ENCODE results near the gene WIPF3.
"Not testable (repeated sequence)": the region's sequence is repeated elsewhere in the genome, so short reads cannot be mapped to it uniquely, and the experiment has no call there.

The WIPF3 gene

DNA sequence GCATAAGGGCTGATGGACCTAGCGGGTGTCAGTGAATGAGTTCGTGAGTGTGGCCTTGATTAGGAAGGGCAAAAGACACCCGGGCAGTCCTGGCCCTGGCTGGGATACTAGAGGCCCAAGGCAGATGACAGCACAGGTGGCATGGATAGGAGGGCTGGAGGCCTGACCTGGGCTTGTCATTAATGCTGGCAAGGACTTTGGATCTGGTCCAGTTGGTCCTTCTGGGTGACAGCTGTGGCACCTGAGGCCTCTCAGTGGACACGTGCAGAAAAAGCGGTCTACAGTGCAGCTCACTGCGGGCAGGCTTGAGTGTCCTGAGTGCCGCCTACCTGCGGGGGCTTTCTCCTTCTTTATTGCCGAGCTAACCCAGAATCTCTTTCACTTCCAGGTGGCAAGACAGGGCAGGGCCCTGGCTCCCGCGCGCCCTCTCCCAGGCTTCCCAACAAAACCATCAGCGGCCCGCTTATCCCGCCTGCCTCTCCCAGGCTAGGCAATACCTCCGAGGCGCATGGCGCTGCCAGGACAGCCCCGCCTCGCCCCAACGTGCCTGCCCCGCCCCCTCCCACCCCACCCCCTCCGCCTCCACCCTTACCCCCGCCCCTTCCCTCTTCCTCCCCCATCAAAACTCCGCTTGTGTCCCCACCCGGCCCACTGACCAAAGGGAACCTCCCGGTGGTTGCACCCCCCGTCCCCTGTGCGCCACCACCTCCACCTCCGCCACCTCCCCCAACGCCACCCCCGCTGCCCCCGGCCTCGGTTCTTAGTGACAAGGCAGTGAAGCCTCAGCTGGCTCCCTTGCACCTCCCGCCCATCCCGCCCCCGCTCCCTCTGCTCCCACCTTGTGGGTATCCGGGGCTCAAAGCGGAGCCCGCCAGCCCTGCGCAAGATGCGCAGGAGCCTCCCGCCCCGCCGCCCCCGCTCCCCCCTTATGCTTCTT, 77.4 kb downstream of the WIPF3 start:
- Mint-ChIP-seq H3K4me3 (peak overlapping the region in 1 of 2 donors; percentile 33), H3K27ac (no peak overlapping the region), H3K9me3 (no peaks in the 10 kb centered on the region), H3K27me3 (peaks cover 19 to 49% of the 10 kb centered on the region in 2 donors), H3K36me3 (ENCODE audit: insufficient read depth) (no peaks in the 10 kb centered on the region), H3K4me1 (ENCODE audit: low read depth in 2 of 2) (peaks cover 4 to 5% of the 10 kb centered on the region in 2 donors)
- ATAC-seq (replicated peaks) (no peak), DNase-seq (no peak)

DNA sequence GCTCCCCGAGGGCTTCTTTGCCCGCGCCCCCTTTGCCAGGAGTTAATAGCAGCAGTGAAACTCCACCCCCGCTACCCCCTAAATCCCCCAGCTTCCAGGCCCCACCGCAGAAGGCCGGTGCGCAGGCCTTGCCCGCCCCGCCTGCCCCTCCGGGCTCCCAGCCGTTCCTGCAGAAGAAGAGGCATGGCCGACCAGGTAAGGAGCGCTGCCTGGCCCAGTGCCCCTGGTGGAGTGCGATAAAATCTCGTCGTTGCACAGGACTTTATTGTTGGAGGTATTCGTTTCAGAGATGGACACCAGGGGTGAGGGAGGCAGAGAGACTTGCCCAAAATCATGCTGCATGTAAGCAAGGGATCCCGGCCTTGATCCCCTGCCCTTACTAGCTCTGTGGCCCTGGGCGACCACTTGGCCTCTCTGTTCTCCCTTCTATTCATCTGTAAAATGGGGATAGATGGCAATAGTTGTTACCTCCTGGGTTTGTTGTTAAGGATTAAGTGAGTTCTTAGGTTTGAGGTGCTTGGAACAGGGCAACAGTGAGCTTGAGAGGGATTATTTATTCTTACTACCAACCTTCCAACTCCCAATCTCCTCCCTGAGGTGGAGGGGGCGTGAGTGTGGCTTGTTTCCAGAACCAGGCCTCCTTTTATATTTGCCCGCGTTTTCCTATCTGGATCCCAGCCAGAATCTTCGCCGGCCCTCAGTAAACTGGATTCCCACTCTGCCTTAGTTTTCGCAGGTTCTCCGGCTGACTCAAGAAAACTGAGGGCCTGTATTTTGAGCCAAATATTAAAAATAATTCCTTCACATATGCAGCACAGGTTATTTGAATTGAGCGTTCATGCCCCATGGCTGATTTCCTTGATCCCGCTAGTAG, 78.3 kb downstream of the WIPF3 start:
- Mint-ChIP-seq H3K4me3 (no peak overlapping the region), H3K9me3 (no peaks in the 10 kb centered on the region), H3K36me3 (ENCODE audit: insufficient read depth) (no peaks in the 10 kb centered on the region), H3K27me3 (peaks cover 21 to 46% of the 10 kb centered on the region in 2 donors), H3K27ac (no peak overlapping the region), H3K4me1 (ENCODE audit: low read depth in 2 of 2) (peaks cover 4 to 5% of the 10 kb centered on the region in 2 donors)
- no peak for ATAC-seq (replicated peaks)
- DNase-seq = no peak

DNA sequence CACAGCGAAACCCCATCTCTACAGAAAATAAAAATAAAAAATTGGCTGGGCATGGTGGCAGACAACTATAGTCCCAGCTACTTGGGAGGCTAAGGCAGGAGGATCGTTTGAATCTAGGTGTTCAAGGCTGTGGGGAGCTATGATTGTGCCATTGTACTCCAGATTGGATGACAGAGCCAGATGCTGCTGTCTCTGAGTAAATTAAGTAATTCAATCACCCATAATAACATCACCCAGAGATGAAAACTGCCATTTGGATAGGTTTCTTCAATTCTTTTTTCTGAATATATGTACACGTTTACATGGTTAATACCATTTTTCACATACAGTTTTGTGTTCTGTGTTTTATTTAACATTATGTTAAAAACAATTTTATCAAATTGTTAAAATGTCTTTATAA, 79.3 kb downstream of the WIPF3 start:
- peaks cover 30 to 44% of the 10 kb centered on the region in 2 donors for H3K27me3 Mint-ChIP-seq
- DNase-seq (no peak), ATAC-seq (replicated peaks) (no peak)
- H3K9me3 Mint-ChIP-seq = no peaks in the 10 kb centered on the region
- H3K4me1 Mint-ChIP-seq (ENCODE audit: low read depth in 2 of 2) = peaks cover 4 to 5% of the 10 kb centered on the region in 2 donors
- H3K4me3 Mint-ChIP-seq = no peak overlapping the region
- H3K27ac Mint-ChIP-seq = no peak overlapping the region
- H3K36me3 Mint-ChIP-seq (ENCODE audit: insufficient read depth) = peaks cover 2% of the 10 kb centered on the region

DNA sequence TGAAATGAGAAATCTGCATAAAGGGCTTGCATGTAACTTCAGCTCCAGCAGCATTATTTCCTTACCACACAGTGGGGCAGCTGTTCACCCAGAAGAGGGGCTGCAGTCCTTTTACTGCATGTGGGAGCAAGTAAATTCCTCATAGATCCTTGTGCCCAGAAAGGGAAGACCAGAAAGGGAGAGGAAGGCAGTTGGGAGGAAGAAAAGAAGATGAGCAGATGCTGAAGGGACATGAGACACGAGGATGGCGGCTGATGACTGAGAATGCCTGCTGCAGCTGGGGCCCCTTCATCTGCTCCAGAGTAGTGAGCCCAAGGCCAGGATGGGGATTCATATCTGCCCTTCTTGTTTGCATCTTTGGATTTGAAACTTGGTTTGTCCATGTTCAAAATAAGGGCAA, 80.5 kb downstream of the WIPF3 start:
- ATAC-seq (replicated peaks) = no peak
- Mint-ChIP-seq H3K36me3 (ENCODE audit: insufficient read depth) (peaks cover 2% of the 10 kb centered on the region), H3K27ac (no peak overlapping the region), H3K27me3 (peaks cover 29 to 35% of the 10 kb centered on the region in 2 donors), H3K4me1 (ENCODE audit: low read depth in 2 of 2) (peaks cover 2 to 5% of the 10 kb centered on the region in 2 donors), H3K4me3 (no peak overlapping the region), H3K9me3 (no peaks in the 10 kb centered on the region)
- DNase-seq = no peak

DNA sequence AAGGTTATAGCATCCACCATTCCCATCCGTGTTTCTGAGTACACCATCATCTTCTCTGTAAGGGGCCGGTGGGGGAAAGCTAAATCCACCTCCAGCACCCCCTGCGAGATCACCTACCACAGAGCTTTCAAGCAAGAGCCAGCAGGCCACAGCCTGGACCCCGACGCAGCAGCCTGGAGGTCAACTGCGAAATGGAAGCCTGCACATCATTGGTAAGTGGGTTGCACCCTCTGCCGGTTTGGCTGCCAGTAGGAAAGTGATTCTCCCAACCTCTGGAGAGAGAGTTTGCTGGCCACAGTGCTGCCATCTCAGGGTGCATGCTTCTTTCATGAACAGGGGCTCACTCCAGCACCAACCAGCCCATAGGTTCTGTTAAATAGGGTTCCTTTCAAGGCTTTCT, 81.7 kb downstream of the WIPF3 start:
- Mint-ChIP-seq H3K36me3 (ENCODE audit: insufficient read depth) (peaks cover 2% of the 10 kb centered on the region), H3K9me3 (no peaks in the 10 kb centered on the region), H3K27ac (no peak overlapping the region), H3K4me3 (no peak overlapping the region), H3K4me1 (ENCODE audit: low read depth in 2 of 2) (peaks cover 0 to 5% of the 10 kb centered on the region in 2 donors), H3K27me3 (peaks cover 24 to 29% of the 10 kb centered on the region in 2 donors)
- ATAC-seq (replicated peaks) (no peak), DNase-seq (no peak)

DNA sequence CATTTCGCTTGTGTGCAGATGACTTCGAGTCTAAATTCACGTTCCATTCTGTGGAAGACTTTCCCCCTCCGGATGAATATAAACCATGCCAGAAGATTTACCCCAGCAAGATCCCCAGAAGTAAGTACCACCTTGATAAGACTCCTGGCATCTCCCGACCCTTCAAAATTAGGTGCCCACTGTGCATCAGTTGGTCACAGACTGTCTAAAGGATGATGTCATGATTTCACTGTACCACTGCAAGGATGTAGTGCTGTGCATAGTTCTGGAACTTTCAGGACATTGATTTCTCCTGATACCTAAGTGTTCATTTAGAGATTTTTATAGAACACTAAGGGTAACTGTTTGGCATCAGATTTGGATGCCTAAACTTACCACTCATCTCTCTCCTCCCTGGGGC, 83.0 kb downstream of the WIPF3 start:
- Mint-ChIP-seq H3K4me1 (ENCODE audit: low read depth in 2 of 2) (no peaks in the 10 kb centered on the region), H3K4me3 (no peak overlapping the region), H3K9me3 (no peaks in the 10 kb centered on the region), H3K27me3 (peaks cover 19 to 22% of the 10 kb centered on the region in 2 donors), H3K36me3 (ENCODE audit: insufficient read depth) (peaks cover 2% of the 10 kb centered on the region), H3K27ac (no peak overlapping the region)
- DNase-seq (no peak), ATAC-seq (replicated peaks) (no peak)

DNA sequence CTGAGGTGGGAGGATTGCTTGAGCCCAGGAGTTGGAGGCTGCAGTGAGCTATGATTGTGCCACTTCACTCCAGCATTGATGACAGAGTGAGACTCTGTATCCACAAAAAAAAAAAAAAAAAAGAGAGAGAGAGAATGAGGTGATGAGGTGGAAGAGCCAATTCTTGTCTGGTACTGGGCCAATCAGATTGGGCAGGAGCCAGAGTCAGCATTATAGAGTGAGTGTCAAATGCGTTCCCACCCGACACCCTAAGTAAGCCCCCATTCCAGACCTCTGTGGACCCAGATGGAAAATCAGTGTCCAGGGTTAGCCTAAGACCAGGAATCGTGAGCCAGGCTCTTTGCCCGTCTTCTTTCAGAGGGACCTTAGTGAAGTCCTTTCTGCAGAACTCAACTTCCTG, 83.9 kb downstream of the WIPF3 start:
- H3K4me3 Mint-ChIP-seq = no peak overlapping the region
- H3K36me3 Mint-ChIP-seq (ENCODE audit: insufficient read depth) = peaks cover 2% of the 10 kb centered on the region
- H3K27ac Mint-ChIP-seq = no peak overlapping the region
- H3K27me3 Mint-ChIP-seq = peaks cover 15% of the 10 kb centered on the region in 2 donors
- H3K9me3 Mint-ChIP-seq = no peaks in the 10 kb centered on the region
- no peaks in the 10 kb centered on the region for H3K4me1 Mint-ChIP-seq (ENCODE audit: low read depth in 2 of 2)
- ATAC-seq (replicated peaks) = no peak
- DNase-seq = no peak

DNA sequence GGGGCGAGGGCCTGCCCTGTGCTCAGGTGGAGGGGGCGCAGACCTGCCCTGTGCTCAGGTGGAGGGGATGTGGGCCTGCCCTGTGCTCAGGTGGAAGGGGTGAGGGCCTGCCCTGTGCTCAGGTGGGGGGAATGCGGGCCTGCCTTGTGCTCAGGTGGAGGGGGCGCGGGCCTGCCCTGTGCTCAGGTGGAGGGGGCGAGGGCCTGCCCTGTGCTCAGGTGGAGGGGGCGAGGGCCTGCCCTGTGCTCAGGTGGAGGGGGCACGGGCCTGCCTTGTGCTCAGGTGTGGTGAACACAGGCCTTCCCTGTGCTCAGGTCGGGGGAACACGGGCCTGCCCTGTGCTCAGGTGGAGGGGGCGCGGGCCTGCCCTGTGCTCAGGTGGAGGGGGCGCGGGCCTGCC, 84.5 kb downstream of the WIPF3 start:
- not testable (repeated sequence) for H3K9me3 Mint-ChIP-seq; H3K4me3 Mint-ChIP-seq; DNase-seq; ATAC-seq (replicated peaks); H3K27ac Mint-ChIP-seq; H3K4me1 Mint-ChIP-seq (ENCODE audit: low read depth in 2 of 2); H3K36me3 Mint-ChIP-seq (ENCODE audit: insufficient read depth)
- peaks cover 16 to 18% of the 10 kb centered on the region in 2 donors for H3K27me3 Mint-ChIP-seq

DNA sequence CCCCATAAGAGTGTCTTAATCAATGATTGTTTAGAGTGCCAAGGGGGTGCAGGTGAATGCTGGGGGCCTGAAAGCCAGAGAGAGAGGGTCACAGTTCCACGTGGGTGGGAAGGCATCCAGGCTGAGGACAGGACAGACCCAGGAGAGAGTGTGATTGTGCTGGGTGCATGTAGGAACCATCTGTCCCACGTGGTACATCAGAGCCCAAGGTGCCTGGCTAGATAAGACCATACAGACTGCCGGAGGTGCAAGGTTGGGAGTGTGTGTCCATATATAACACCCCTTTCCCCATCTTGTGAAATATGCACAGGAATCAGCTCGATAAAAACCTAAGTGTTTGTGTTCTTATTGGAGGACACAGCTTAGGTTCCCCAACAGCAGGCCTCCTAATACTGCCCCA, 85.5 kb downstream of the WIPF3 start:
- no peaks in the 10 kb centered on the region for H3K4me1 Mint-ChIP-seq (ENCODE audit: low read depth in 2 of 2)
- no peaks in the 10 kb centered on the region for H3K9me3 Mint-ChIP-seq
- ATAC-seq (replicated peaks) = no peak
- H3K27me3 Mint-ChIP-seq = peaks cover 19 to 24% of the 10 kb centered on the region in 2 donors
- no peak for DNase-seq
- H3K27ac Mint-ChIP-seq = no peak overlapping the region
- H3K36me3 Mint-ChIP-seq (ENCODE audit: insufficient read depth) = peaks cover 2% of the 10 kb centered on the region
- no peak overlapping the region for H3K4me3 Mint-ChIP-seq

DNA sequence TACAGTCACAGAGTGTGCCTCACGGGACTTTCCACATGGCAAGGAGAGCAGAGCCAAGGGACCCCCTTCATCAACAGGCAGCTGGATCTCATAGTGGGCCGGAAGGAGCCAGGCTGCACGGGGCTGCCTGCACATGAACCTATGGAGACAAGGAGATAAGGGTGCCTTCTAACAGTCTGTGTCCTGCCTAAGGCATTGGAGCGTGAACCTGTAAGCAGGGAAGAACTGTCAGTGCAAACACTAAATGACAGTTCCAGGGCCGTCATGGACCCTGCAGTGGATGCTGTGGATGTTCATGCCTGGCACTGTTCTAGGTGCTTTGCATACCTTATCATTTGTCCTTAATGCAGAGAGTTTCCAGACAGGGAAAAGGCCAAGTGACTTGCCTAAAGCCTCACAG, 85.9 kb downstream of the WIPF3 start:
- peaks cover 15 to 28% of the 10 kb centered on the region in 2 donors for H3K27me3 Mint-ChIP-seq
- no peak for ATAC-seq (replicated peaks)
- no peak overlapping the region for H3K4me3 Mint-ChIP-seq
- peaks cover 2% of the 10 kb centered on the region for H3K36me3 Mint-ChIP-seq (ENCODE audit: insufficient read depth)
- no peaks in the 10 kb centered on the region for H3K4me1 Mint-ChIP-seq (ENCODE audit: low read depth in 2 of 2)
- DNase-seq = no peak
- H3K9me3 Mint-ChIP-seq = no peaks in the 10 kb centered on the region
- no peak overlapping the region for H3K27ac Mint-ChIP-seq

DNA sequence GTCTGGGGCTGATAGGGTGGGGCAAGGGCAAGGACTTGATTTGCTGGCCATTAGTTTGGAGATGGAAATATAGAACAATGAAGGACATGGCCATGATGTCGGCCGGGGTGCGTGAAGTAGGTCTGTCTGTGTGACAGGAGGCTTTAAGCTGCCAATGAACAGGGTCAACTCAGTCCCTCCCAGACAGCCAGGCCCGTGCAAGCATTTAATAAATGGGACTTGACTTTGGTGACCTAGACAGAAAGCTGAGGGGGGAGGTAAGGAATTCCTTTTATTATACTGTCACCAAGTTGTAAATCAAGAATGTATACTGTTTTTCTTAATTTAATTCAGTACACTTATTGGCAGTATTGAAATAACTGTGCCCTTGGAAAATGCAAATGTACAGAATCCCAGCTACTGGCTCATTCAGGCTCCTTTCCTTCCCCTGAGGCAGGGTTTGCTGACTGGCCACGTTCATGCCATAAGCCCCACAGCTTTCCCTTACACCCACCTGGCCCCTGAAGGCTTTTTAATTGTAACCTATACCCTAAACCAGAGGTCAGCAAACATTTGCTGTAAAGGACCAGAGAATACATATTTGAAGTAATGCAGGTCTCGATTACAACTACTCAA, 87.2 kb downstream of the WIPF3 start:
- no peak overlapping the region for H3K4me3 Mint-ChIP-seq
- H3K27me3 Mint-ChIP-seq = peaks cover 21 to 36% of the 10 kb centered on the region in 2 donors
- H3K27ac Mint-ChIP-seq = no peak overlapping the region
- DNase-seq (no peak), ATAC-seq (replicated peaks) (no peak)
- no peaks in the 10 kb centered on the region for H3K9me3 Mint-ChIP-seq
- peaks cover 2% of the 10 kb centered on the region for H3K36me3 Mint-ChIP-seq (ENCODE audit: insufficient read depth)
- H3K4me1 Mint-ChIP-seq (ENCODE audit: low read depth in 2 of 2) = no peaks in the 10 kb centered on the region

DNA sequence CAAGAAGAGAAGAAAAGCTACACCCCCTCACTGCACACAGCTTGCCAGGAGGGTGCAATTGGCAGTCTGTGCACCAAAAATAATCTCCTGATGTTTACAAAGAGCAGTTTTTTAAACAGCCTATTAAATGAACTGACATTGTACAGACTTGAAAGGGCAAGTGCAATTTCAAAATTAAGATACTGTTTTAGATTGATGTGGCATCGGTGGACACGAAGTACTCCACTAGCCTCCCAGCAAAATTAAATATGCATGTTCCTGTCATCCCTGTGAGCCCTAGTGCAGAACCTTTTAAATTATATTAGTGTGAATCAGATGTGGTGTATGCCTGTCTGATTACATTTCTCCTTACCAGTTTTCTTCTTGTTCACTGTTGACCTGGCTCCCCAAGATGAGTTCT, 87.9 kb downstream of the WIPF3 start:
- no peak overlapping the region for H3K27ac Mint-ChIP-seq
- H3K4me1 Mint-ChIP-seq (ENCODE audit: low read depth in 2 of 2) = no peaks in the 10 kb centered on the region
- H3K4me3 Mint-ChIP-seq = no peak overlapping the region
- peaks cover 29 to 43% of the 10 kb centered on the region in 2 donors for H3K27me3 Mint-ChIP-seq
- no peak for DNase-seq
- no peak for ATAC-seq (replicated peaks)
- no peaks in the 10 kb centered on the region for H3K9me3 Mint-ChIP-seq
- peaks cover 2% of the 10 kb centered on the region for H3K36me3 Mint-ChIP-seq (ENCODE audit: insufficient read depth)

DNA sequence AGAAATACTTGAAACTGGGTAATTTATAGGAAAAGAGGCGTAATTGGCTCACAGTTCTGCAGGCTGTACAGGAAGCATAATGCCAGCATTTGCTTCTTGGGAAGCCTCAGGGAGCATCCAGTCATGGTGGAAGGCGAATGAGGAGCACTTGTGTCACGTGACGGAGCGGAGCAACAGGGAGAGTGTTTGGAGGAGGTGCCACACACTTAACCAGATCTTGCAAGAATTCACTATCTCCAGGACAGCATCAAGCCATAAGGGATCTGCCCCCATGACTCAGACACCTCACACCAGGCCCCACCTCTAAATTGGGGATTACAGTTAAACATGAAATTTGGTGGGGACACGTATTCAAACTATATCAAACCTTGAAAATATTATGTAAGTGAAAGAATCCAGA, 89.3 kb downstream of the WIPF3 start:
- DNase-seq = no peak
- ATAC-seq (replicated peaks) = no peak
- Mint-ChIP-seq H3K9me3 (no peaks in the 10 kb centered on the region), H3K4me1 (ENCODE audit: low read depth in 2 of 2) (no peaks in the 10 kb centered on the region), H3K27ac (no peak overlapping the region), H3K36me3 (ENCODE audit: insufficient read depth) (peaks cover under 1% of the 10 kb centered on the region), H3K4me3 (no peak overlapping the region), H3K27me3 (peaks cover 34 to 37% of the 10 kb centered on the region in 2 donors)

All from effector memory CD8-positive, alpha-beta T cell (primary cell).